WTC11 (cell line): ENCODE data around the gene TEX14. TPM values are rescaled to one million over a fixed set of nuclear protein-coding genes. Genes with fewer than 3 reads are reported as not detected.

Source experiments
- ATAC-seq: fragments of 200-7000 bp; cut with Tn5 transposase; 2 replicates; pipeline ENCODE4 v1.10.0; 2021; ENCODE audit warnings: mild to moderate bottlenecking, moderate library complexity
- CTCF ChIA-PET: fragments of 300-600 bp; sonication (Branson Sonifier 250); formaldehyde crosslinking; loops from one replicate; lab custom pipeline; 2021; ENCODE audit warnings: antibody characterized with exemption; lab: Charles Lee
- POLR2A ChIA-PET: fragments of 350-600 bp; sonication (Branson Sonifier 250); formaldehyde crosslinking; loops from one replicate; lab custom pipeline; 2021; ENCODE audit warnings: antibody characterized with exemption; lab: Charles Lee
- DNase-seq: peaks from one replicate; pipeline ENCODE4 v3.0.0; 2021; ENCODE audit warnings: low spot score
- H3K27ac Mint-ChIP-seq: 2 replicates; pipeline ENCODE4 v1.8.0; 2021; ENCODE audit warnings: mixed read lengths
- H3K27me3 Mint-ChIP-seq: 2 replicates; pipeline ENCODE4 v1.8.0; 2021; ENCODE audit warnings: low read depth, mild to moderate bottlenecking, moderate library complexity, mixed read lengths
- H3K36me3 Mint-ChIP-seq: 2 replicates; pipeline ENCODE4 v1.8.0; 2021; ENCODE audit warnings: mixed read lengths
- H3K4me1 Mint-ChIP-seq: 2 replicates; pipeline ENCODE4 v1.8.0; 2022; ENCODE audit warnings: mixed read lengths
- H3K4me3 Mint-ChIP-seq: 2 replicates; pipeline ENCODE4 v1.8.0; 2021; ENCODE audit warnings: mild to moderate bottlenecking, moderate library complexity, mixed read lengths
- H3K9me3 Mint-ChIP-seq: 2 replicates; pipeline ENCODE4 v1.8.0; 2021; ENCODE audit warnings: mixed read lengths
- CREB1 ChIP-seq: sonication (generic); formaldehyde crosslinking; IDR thresholded peaks from 2 replicates; pipeline ENCODE4 v1.8.0; 2023; ENCODE audit warnings: mild to moderate bottlenecking, missing genetic modification reagents
- E2F5 ChIP-seq: sonication (generic); formaldehyde crosslinking; IDR thresholded peaks from 2 replicates; pipeline ENCODE4 v1.8.1; 2022; ENCODE audit warnings: mild to moderate bottlenecking, moderate library complexity, missing genetic modification reagents
- FOXP1 ChIP-seq: sonication (generic); formaldehyde crosslinking; IDR thresholded peaks from 2 replicates; pipeline ENCODE4 v1.8.0; 2022; ENCODE audit warnings: missing genetic modification reagents, mild to moderate bottlenecking, moderate library complexity, borderline replicate concordance
- GABPB1 ChIP-seq: sonication (generic); formaldehyde crosslinking; IDR thresholded peaks from 2 replicates; pipeline ENCODE4 v1.8.1; 2023; ENCODE audit warnings: mild to moderate bottlenecking, missing genetic modification reagents
- HMGXB4 ChIP-seq: sonication (generic); formaldehyde crosslinking; IDR thresholded peaks from 2 replicates; pipeline ENCODE4 v1.8.1; 2023; ENCODE audit warnings: mild to moderate bottlenecking, moderate library complexity, missing genetic modification reagents
- JAZF1 ChIP-seq: fragments of 250-450 bp; sonication (Bioruptor Pico); IDR thresholded peaks from 2 replicates; pipeline ENCODE4 v1.9.0; 2021; ENCODE audit warnings: moderate library complexity, mild to moderate bottlenecking, inconsistent platforms
- MAX ChIP-seq: sonication (generic); formaldehyde crosslinking; IDR thresholded peaks from 2 replicates; pipeline ENCODE4 v1.8.0; 2022; ENCODE audit warnings: mild to moderate bottlenecking, missing genetic modification reagents
- NFATC4 ChIP-seq: fragments of 250-450 bp; sonication (Bioruptor Pico); IDR thresholded peaks from 2 replicates; pipeline ENCODE4 v1.9.0; 2021; ENCODE audit warnings: mild to moderate bottlenecking
- PRDM15 ChIP-seq: sonication (generic); formaldehyde crosslinking; IDR thresholded peaks from 2 replicates; pipeline ENCODE4 v1.8.0; 2022; ENCODE audit warnings: missing genetic modification reagents
- RORB ChIP-seq: fragments of 250-450 bp; sonication (Bioruptor Pico); IDR thresholded peaks from 2 replicates; pipeline ENCODE4 v1.9.0; 2021; ENCODE audit warnings: mild to moderate bottlenecking
- SP1 ChIP-seq: sonication (generic); formaldehyde crosslinking; conservative IDR thresholded peaks from 2 replicates; pipeline ENCODE4 v1.8.1; 2022; ENCODE audit warnings: missing genetic modification reagents
- TCF7 ChIP-seq: sonication (generic); formaldehyde crosslinking; IDR thresholded peaks from 2 replicates; pipeline ENCODE4 v1.8.0; 2022; ENCODE audit warnings: mild to moderate bottlenecking, low read depth, missing genetic modification reagents, moderate library complexity
- USF2 ChIP-seq: sonication (generic); formaldehyde crosslinking; IDR thresholded peaks from 2 replicates; pipeline ENCODE4 v1.8.1; 2023; ENCODE audit warnings: mild to moderate bottlenecking, missing genetic modification reagents, moderate library complexity
- ZBTB21 ChIP-seq: sonication (generic); formaldehyde crosslinking; IDR thresholded peaks from 2 replicates; pipeline ENCODE4 v1.8.1; 2023; ENCODE audit warnings: mild to moderate bottlenecking, missing genetic modification reagents, borderline replicate concordance
- ZBTB43 ChIP-seq: sonication (generic); formaldehyde crosslinking; IDR thresholded peaks from 2 replicates; pipeline ENCODE4 v1.8.1; 2023; ENCODE audit warnings: mild to moderate bottlenecking, missing genetic modification reagents
- ZNF396 ChIP-seq: fragments of 250-450 bp; sonication (Bioruptor Pico); IDR thresholded peaks from 2 replicates; pipeline ENCODE4 v1.8.0; 2021; ENCODE audit warnings: mild to moderate bottlenecking, moderate library complexity, borderline replicate concordance
- total RNA-seq: library from RNA; stranded (reverse); gene quantifications from 3 replicates; pipeline ENCODE4 v1.2.3, GENCODE V29; 2021

Gene TEX14
- total RNA-seq, 1 experiment from 2014 or later: 1.4 TPM

GRCh38 chr17:58533616-58534188 is 158.1 kb downstream of the TEX14 start (continued):
- TF ChIP-seq MAX (no peak), PRDM15 (no peak), CREB1 (no peak), JAZF1 (CRISPR knock-in tag) (no peak)
- TF ChIP-seq, all 79 proteins: peak for 0

GRCh38 chr17:58532555-58532951 is 159.3 kb downstream of the TEX14 start:
- DNase-seq: no peak
- Mint-ChIP-seq H3K9me3 (no peaks in the 10 kb centered on the region), H3K4me1 (peaks cover 39% of the 10 kb centered on the region), H3K27me3 (peaks cover 52% of the 10 kb centered on the region), H3K27ac (no peak overlapping the region; the same call in 1 of the 2 replicates), H3K36me3 (no peaks in the 10 kb centered on the region), H3K4me3 (peak overlapping the region; percentile 68)
- no peak; the same call in 1 of the 2 replicates for ATAC-seq
- CTCF ChIA-PET: interaction anchor here (0.7 to 6.5 kb wide), 8 partner anchors 9 to 59 kb away, joined by 3 to 42 read pairs (median 3); partner anchors contain the start of gene HSF5
- POLR2A ChIA-PET: interaction anchor here (0.5 kb wide), 1 partner anchor 76 kb away, joined by 5 read pairs; no protein-coding TSS in a partner anchor
- TF ChIP-seq FOXP1 (0 out of 2 replicates have a peak, but pooled peaks have one; percentile 30), GABPB1 (CRISPR knock-in tag) (no peak), E2F5 (CRISPR knock-in tag) (no peak)

GRCh38 chr17:58531661-58532554 is 159.9 kb downstream of the TEX14 start:
- no peaks in the 10 kb centered on the region for H3K9me3 Mint-ChIP-seq
- no peaks in the 10 kb centered on the region for H3K36me3 Mint-ChIP-seq
- 0 out of 2 replicates have a peak, but pooled peaks have one; percentile 8 for TF ChIP-seq USF2 (CRISPR knock-in tag)
- 0 out of 2 replicates have a peak, but pooled peaks have one; percentile 21 for TF ChIP-seq HMGXB4 (CRISPR knock-in tag)
- no peak for TF ChIP-seq NFATC4 (CRISPR knock-in tag)
- peak; percentile 34 for TF ChIP-seq SP1 (CRISPR knock-in tag)
- no peak for TF ChIP-seq ZNF396 (CRISPR knock-in tag)
- no peak for TF ChIP-seq ZBTB21 (CRISPR knock-in tag)
- TF ChIP-seq RORB: no peak
- TF ChIP-seq TCF7 (CRISPR knock-in tag): no peak
- no peak for TF ChIP-seq ZBTB43 (CRISPR knock-in tag)
- peaks cover 39% of the 10 kb centered on the region for H3K4me1 Mint-ChIP-seq
- CTCF ChIA-PET: interaction anchor here (0.6 to 6.5 kb wide), 10 partner anchors 9 to 805 kb away, joined by 3 to 42 read pairs (median 3); partner anchors contain the start of genes HSF5 and MTMR4
- peak overlapping the region; percentile 68 for H3K4me3 Mint-ChIP-seq
- DNase-seq (peak; percentile 70), ATAC-seq (peak; percentile 79)
- POLR2A ChIA-PET: interaction anchor here (0.5 to 1.0 kb wide), 2 partner anchors 77 to 100 kb away, joined by 3 to 5 read pairs; no protein-coding TSS in a partner anchor
- H3K27ac Mint-ChIP-seq: no peak overlapping the region
- H3K27me3 Mint-ChIP-seq: peaks cover 52% of the 10 kb centered on the region
